ENCODE results near the gene ABI1.

DNA sequence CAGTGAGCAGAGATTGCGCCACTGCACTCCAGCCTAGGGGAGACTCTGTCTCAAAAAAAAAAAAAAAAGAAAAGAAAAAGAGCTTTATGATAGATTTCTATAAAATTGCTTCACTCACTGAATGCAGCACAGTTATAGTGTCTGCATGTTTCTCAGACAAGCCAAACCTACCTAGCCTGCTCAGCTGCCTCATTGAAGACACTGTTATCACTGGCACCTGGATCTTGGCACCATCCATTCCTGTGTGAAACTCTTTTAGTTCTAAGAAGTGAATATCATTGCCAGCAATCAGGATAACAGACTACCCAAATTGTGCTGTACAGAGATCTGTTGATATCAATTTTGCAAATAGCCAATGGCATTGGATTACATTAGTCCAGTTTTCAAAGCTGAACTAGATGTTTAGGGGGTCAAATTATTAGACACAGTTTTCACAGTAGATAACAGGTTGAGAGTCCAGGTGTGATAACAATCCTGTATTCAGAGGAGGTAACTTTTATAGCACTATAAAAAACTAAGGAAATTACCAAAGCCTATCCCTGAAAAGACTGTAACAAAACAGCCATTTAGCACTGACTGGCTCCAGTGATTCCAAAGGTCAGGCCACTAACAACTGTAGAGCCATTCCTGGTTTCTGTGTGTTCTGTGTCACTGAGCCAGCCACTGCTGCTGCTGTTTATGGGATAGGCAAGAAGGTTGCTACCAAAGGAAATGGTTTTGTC, 146.2 kb downstream of the ABI1 start:
- peak; percentile 82 for TF ChIP-seq SP1 (IDR thresholded peaks at IDR 0.05)
- TF ChIP-seq CTCF (IDR thresholded peaks at IDR 0.05; ENCODE audit: low read depth, low read length, missing input control): no peak
- TF ChIP-seq, protein P1, sequence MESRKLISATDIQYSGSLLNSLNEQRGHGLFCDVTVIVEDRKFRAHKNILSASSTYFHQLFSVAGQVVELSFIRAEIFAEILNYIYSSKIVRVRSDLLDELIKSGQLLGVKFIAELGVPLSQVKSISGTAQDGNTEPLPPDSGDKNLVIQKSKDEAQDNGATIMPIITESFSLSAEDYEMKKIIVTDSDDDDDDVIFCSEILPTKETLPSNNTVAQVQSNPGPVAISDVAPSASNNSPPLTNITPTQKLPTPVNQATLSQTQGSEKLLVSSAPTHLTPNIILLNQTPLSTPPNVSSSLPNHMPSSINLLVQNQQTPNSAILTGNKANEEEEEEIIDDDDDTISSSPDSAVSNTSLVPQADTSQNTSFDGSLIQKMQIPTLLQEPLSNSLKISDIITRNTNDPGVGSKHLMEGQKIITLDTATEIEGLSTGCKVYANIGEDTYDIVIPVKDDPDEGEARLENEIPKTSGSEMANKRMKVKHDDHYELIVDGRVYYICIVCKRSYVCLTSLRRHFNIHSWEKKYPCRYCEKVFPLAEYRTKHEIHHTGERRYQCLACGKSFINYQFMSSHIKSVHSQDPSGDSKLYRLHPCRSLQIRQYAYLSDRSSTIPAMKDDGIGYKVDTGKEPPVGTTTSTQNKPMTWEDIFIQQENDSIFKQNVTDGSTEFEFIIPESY (IDR thresholded peaks at IDR 0.05): no peak
- no peak for TF ChIP-seq JUND (IDR thresholded peaks at IDR 0.05)
- TF ChIP-seq FOXA1 (IDR thresholded peaks at IDR 0.05): no peak

All from liver (tissue), 3 donors.